Esophagus muscularis mucosa (tissue), 4 donors: Measurements from ENCODE around the gene HNRNPA3. TPM values are rescaled to one million over a fixed set of nuclear protein-coding genes. Genes with fewer than 3 reads are reported as not detected.
A peak's percentile ranks its signal among the peaks of the same experiment; 100 is the strongest.

Experiments
- DNase-seq: peaks from one replicate; pipeline ENCODE4 v3.0.0-alpha.2; 2017; ENCODE audit errors: extremely low spot score
- H3K27ac ChIP-seq, 4 donors: fragments of 200-600 bp; sonication (generic); replicated peaks in 1 of 4; 1 replicate in 3 of 4; 2 replicates in 1 of 4; pipeline ENCODE4 v1.5.1; 2016 to 2019; ENCODE audit warnings: mild to moderate bottlenecking in 1 of 4
- H3K27me3 ChIP-seq, 4 donors: fragments of 200-600 bp; sonication (generic); one replicate each; pipeline versions ENCODE4 v1.5.1 to v1.6.0; 2016 to 2019
- H3K36me3 ChIP-seq, 4 donors: fragments of 200-600 bp; sonication (generic); one replicate each; pipeline ENCODE4 v1.5.1; 2016 to 2019
- H3K4me1 ChIP-seq, 4 donors: fragments of 200-600 bp; sonication (generic); one replicate each; pipeline ENCODE4 v1.5.1; 2016 to 2019
- H3K4me3 ChIP-seq, 4 donors: fragments of 200-600 bp; sonication (generic); 1 replicate in 2 of 4; 2 replicates in 2 of 4; pipeline ENCODE4 v1.5.1; 2016 to 2019; ENCODE audit warnings: mild to moderate bottlenecking in 4 of 4, moderate library complexity in 1 of 4
- H3K9me3 ChIP-seq, 4 donors: fragments of 200-600 bp; sonication (generic); 1 replicate in 3 of 4; 2 replicates in 1 of 4; pipeline ENCODE4 v1.5.1; 2016 to 2019
- EP300 ChIP-seq: sonication (generic); formaldehyde crosslinking; IDR thresholded peaks from one replicate; pipeline ENCODE4 v1.6.1; 2017; ENCODE audit warnings: antibody characterized with exemption
- POLR2A ChIP-seq: fragments of 450-650 bp; IDR thresholded peaks from one replicate; pipeline ENCODE4 v1.6.1; 2017; ENCODE audit warnings: antibody characterized with exemption, moderate library complexity, mild to moderate bottlenecking, low read depth
- POLR2AphosphoS5 ChIP-seq, 2 donors: sonication (generic); formaldehyde crosslinking; IDR thresholded peaks; one replicate each; pipeline ENCODE4 v1.6.1; 2017; ENCODE audit warnings: antibody characterized with exemption in 2 of 2
- WGBS: methylation state at CpG from one replicate; pipeline ENCODE4 v1.1.5; 2018; 5-methylcytosine and 5-hydroxymethylcytosine counted together
- intact Hi-C: fragments of 100-400 bp; cut with DNase I; formaldehyde crosslinking; loops from one replicate; pipeline ENCODE4 v1.15.1; 2023
- total RNA-seq, 4 donors: library from RNA; depleted of rRNA; stranded (reverse); fragments of >200 nt; gene quantifications; one replicate each; pipeline versions ENCODE4 v1.1.0 to v1.2.1, GENCODE V29; 2016
- TF ChIP-seq, protein P1 (sequence below), 3 experiments: fragments of 200-600 bp in 2 of 3; fragments of 450-650 bp in 1 of 3; sonication (generic) in 2 of 3; IDR thresholded peaks; one replicate each; pipeline ENCODE4 v1.5.1; 2017 to 2019; ENCODE audit warnings: antibody characterized with exemption in 3 of 3, mild to moderate bottlenecking in 2 of 3, moderate library complexity in 1 of 3

The HNRNPA3 gene
- total RNA-seq, 4 donors from 2014 or later = 59.2 to 72.3 (median 64.3) TPM

DNA sequence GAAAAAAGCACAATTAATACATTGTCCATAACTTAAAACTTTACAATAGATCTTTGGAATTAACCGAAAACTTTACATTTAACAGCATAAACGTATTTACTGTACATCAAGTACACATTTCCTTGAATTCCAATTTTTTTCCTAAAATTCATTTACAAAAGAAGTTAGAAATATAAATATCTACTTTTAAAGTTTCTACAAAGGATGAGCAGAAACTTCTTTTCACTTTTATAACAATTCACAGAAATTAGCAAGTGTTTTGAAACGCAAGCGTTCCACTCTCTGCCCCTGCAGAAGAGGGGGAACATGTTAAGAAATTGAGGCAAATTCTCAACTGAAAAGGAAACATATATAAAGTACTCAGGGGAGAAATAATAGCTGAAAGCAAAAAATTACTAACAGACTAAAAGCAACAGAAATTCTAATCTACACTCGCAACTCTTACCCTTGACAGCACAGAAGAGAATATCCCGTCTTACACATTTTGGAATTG, 50.4 kb downstream of the HNRNPA3 start:
- H3K9me3 ChIP-seq = no peaks in the 10 kb centered on the region
- no peaks in the 10 kb centered on the region for H3K27me3 ChIP-seq
- intact Hi-C loops = no loop called here
- WGBS = 1% methylated on average over 6 of the region's 6 CpGs
- H3K4me3 ChIP-seq = peak overlapping the region; percentile 92 to 100 (median 96)
- no peak for DNase-seq
- peaks cover 44 to 59% (median 55%) of the 10 kb centered on the region in 4 donors for H3K4me1 ChIP-seq
- TF ChIP-seq EP300 (no peak), POLR2AphosphoS5 (IDR thresholded peaks at IDR 0.05) (no peak)
- peak overlapping the region; percentile 99 to 100 (median 100) for H3K27ac ChIP-seq
- no peaks in the 10 kb centered on the region for H3K36me3 ChIP-seq

DNA sequence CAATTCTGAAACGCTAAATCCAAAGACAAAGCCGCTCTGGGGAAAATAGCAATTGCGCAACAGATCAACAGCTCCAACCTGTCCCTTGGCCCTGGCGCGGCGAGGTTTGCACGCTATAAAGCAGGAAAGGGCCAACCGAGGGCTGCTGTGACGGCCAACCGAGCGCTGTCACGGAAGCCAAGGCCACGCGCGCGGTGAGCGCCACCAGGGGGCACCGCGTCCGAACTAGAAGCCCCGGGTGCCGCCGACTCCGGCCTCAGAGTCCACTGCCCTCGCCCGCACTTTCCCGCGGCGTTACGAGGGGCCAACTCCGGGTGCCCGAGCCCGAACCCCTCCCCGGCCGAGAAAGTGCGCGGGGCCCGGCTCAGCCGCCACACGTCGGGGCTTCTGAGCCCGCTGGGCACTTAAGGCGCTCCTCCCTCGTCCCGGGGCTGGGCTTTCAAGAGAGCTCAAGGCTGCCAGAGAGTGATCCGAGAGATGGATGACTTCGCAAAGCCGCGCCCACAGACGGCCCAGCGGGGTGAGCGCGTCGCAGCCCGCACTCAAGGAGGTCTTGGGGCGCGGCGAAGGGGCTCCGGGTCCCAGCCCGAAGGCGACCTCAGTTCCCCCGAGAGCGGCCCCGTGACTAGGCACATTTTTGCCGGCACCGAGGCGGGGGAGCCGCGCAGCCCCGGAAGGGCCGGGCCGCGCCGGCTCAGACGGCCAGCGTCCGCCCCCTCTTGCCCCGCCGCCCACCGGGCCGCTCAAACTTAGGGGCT, 51.0 kb downstream of the HNRNPA3 start:
- H3K9me3 ChIP-seq = no peaks in the 10 kb centered on the region
- peak overlapping the region; percentile 92 to 100 (median 96) for H3K4me3 ChIP-seq
- no peaks in the 10 kb centered on the region for H3K27me3 ChIP-seq
- peaks cover 40 to 55% (median 51%) of the 10 kb centered on the region in 4 donors for H3K4me1 ChIP-seq
- TF ChIP-seq EP300 (peak; percentile 72), POLR2AphosphoS5 (IDR thresholded peaks at IDR 0.05) (peak; percentile 92 to 97), POLR2A (peak; percentile 44)
- TF ChIP-seq, protein P1, sequence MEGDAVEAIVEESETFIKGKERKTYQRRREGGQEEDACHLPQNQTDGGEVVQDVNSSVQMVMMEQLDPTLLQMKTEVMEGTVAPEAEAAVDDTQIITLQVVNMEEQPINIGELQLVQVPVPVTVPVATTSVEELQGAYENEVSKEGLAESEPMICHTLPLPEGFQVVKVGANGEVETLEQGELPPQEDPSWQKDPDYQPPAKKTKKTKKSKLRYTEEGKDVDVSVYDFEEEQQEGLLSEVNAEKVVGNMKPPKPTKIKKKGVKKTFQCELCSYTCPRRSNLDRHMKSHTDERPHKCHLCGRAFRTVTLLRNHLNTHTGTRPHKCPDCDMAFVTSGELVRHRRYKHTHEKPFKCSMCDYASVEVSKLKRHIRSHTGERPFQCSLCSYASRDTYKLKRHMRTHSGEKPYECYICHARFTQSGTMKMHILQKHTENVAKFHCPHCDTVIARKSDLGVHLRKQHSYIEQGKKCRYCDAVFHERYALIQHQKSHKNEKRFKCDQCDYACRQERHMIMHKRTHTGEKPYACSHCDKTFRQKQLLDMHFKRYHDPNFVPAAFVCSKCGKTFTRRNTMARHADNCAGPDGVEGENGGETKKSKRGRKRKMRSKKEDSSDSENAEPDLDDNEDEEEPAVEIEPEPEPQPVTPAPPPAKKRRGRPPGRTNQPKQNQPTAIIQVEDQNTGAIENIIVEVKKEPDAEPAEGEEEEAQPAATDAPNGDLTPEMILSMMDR (IDR thresholded peaks at IDR 0.05) = peak; percentile 78 to 92 (median 83)
- 3% methylated on average over 8 of the region's 81 CpGs for WGBS
- H3K27ac ChIP-seq = peak overlapping the region; percentile 99 to 100 (median 100)
- no peaks in the 10 kb centered on the region for H3K36me3 ChIP-seq
- peak; percentile 99 for DNase-seq
- intact Hi-C loops = loop anchor here (2.0 kb wide), 2 partner anchors 69 to 99 kb away; no protein-coding TSS in a partner anchor

DNA sequence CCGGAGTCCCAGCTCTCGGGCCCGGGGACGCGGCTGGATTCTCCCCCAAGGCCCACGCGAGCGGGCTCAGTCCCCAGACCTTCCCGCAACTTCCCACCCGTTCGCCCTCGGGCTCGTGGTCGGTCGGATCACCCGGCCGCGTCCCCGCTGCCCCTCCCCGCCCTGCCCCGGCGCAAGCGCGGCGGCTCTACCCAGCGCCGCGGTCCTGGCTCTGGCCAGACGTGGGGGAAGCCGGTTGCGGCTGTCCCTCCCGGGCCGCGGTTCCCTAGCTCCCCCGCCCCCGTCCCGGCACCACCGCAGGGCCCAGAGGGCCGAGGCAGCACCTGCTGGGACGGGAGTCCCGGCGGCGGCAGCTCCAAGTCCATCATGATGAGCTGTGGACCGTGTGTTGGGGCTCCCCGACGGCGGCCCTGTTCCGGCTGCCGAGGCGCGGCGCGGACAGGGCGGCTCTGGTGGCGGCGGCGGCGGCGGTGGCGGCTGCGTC, 51.7 kb downstream of the HNRNPA3 start:
- intact Hi-C loops = loop anchor here (2.0 kb wide), 2 partner anchors 69 to 99 kb away; no protein-coding TSS in a partner anchor
- no peaks in the 10 kb centered on the region for H3K27me3 ChIP-seq
- no peaks in the 10 kb centered on the region for H3K36me3 ChIP-seq
- peak overlapping the region; percentile 99 to 100 (median 100) for H3K27ac ChIP-seq
- WGBS = no CpG with 5 or more reads among the region's 61 CpGs
- DNase-seq = no peak
- TF ChIP-seq, protein P1 (IDR thresholded peaks at IDR 0.05) = no peak
- TF ChIP-seq POLR2AphosphoS5 (IDR thresholded peaks at IDR 0.05) (no peak), POLR2A (no peak), EP300 (no peak)
- H3K4me3 ChIP-seq = peak overlapping the region; percentile 92 to 100 (median 96)
- H3K9me3 ChIP-seq = no peaks in the 10 kb centered on the region
- H3K4me1 ChIP-seq = peaks cover 35 to 49% (median 45%) of the 10 kb centered on the region in 4 donors

DNA sequence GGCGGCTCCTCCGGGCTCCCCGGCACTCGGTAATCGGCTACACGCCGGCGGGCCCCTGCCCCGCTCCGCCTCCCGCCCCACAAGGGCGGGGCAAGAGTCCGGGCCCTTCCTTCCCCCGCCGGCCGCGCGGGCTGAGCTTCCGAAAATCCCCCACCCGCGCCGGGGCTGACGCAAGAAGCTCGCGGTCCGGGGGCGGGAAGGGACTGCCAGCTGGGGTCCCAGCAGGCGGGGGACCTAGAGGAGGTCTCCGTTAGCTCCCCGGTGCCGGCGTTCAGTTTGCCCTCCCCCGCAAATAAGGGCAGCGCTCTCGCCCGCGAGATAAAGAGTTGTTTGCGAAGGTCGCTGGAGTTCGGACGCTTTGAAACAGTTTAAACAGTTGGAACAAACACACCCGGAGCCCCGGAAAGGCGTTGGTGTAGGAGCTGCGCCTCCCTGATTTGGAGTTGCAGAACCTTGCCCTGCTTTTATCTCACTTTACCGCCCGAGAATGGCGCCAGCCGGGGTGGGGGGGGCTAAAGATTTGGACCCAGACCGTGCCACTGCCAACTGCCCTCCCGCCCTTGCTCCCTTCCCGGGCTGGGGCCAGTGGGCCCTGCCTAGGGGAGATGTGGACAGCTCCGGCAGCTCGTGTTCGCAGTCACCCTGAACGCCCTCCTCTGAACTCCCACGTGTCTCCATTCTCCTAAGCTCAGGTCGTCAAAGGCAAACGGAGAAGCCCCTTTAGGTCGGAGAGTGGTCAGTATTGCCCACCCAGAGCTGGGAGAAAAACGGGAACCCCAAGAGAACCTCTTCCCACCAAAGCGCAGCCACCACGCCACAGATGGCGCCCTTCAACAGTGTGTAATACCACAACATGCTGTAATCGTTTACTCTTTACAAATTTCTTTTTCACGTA, 52.3 kb downstream of the HNRNPA3 start, which contains the start of gene NFE2L2:
NFE2L2 (minus strand) TSS at position 35 of the 895 bp plus-strand sequence. CDS start 151 bp downstream, outside the sequence.
- Histone ChIP-seq H3K36me3 (no peaks in the 10 kb centered on the region), H3K4me1 (peaks cover 30 to 42% (median 38%) of the 10 kb centered on the region in 4 donors), H3K27me3 (no peaks in the 10 kb centered on the region), H3K4me3 (peak within 1 kb of the TSS; percentile 92 to 100 (median 96)), H3K9me3 (no peaks in the 10 kb centered on the region), H3K27ac (peak within 1 kb of the TSS; percentile 99 to 100 (median 100))
- under 1% methylated on average over 43 of the region's 66 CpGs for WGBS
- no peak for TF ChIP-seq EP300
- TF ChIP-seq, protein P1 (IDR thresholded peaks at IDR 0.05) = peak; percentile 24 to 49 (median 39)
- peak; percentile 91 for TF ChIP-seq POLR2A
- peak; percentile 97 to 98 for TF ChIP-seq POLR2AphosphoS5 (IDR thresholded peaks at IDR 0.05)
- intact Hi-C loops = loop anchor here (1.0 to 2.0 kb wide), 3 partner anchors 53 to 100 kb away; partner anchors contain the start of gene HNRNPA3
- DNase-seq = peak; percentile 98
